Measurements from ENCODE around the gene CPLANE1. TPM values are rescaled to one million over a fixed set of nuclear protein-coding genes. Genes with fewer than 3 reads are reported as not detected.

Gene CPLANE1
- total and polyA plus RNA-seq, 10 of the 15 experiments (the other 5 are each of a cell fraction or from before 2014, with no cell fraction given): 1.7 to 14.8 (median 6.7) TPM

DNA sequence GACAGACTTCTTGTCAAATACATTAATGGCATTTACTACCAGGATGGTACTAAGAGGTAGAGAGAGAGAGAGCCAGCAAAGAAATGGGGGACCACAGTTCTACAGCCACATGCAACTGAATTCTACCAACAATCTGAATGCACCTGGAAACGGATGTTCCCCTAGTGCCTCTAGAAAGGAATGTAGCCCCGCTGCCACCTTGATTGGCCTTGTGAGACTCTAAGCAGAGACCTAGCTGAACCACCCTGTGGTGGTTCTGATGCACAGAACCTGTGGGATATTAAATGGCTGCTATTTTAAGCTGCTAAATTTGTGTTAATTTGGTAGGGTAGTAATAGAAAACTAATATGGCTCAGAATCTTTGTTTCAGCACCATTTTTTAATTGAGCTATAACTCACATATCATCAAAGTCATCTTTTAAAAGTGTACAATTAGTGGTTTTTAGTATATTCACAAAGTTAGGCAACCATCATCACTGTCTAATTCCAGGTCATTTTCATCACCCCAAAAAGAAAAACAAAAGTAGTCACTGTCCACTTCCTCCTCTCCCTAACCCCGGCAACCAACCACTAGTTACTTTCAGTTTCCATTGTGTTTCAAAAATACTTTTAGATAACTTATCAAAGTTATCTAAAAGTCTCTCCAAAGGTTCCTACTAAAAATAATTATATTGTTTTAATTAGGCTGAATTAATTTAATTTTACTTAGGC, 51.7 kb downstream of the CPLANE1 start:
- Histone ChIP-seq H4K20me1 (ENCODE audit: control insufficient read depth, insufficient read depth) (no peaks in the 10 kb centered on the region), H3K4me3 (0 out of 2 replicates have a peak overlapping the region, but pooled peaks have one; percentile 3), H2AFZ (ENCODE audit: control insufficient read depth, low read depth, low read length) (peak overlapping the region; percentile 84), H3K79me2 (ENCODE audit: control insufficient read depth, insufficient read depth, low read length) (no peaks in the 10 kb centered on the region), H3K4me2 (ENCODE audit: control insufficient read depth, insufficient read depth) (peak overlapping the region; percentile 53), H3K9me3 (replicated peaks; ENCODE audit: control insufficient read depth, insufficient read depth, low read length) (no peaks in the 10 kb centered on the region), H3K27ac (ENCODE audit: control insufficient read depth, insufficient read depth) (peak overlapping the region; percentile 85), H3K27me3 (replicated peaks in 1 of 2; ENCODE audit: control insufficient read depth in 2 of 2, insufficient read depth in 2 of 2, low read length in 1 of 2) (no peaks in the 10 kb centered on the region), H3K4me1 (ENCODE audit: control insufficient read depth, insufficient read depth, low read length) (peaks cover 13% of the 10 kb centered on the region), H3K36me3 (ENCODE audit: control insufficient read depth in 2 of 2, insufficient read depth in 2 of 2, low read length in 1 of 2) (no peaks in the 10 kb centered on the region), H3K9ac (ENCODE audit: control insufficient read depth, insufficient read depth, low read length) (peak overlapping the region; percentile 14; the same call in 1 of the 2 replicates)
- in situ Hi-C loops (cut with MboI) (no loop called here), intact Hi-C loops (cut with micrococcal nuclease; ENCODE audit: unreplicated experiment) (no loop called here)
- no TSS peak for BruUV-seq (replicated peaks)
- FAIRE-seq (peak; percentile 94), ATAC-seq (peak; percentile 93), DNase-seq (ENCODE audit: low read depth, low spot score) (no peak)
- WGBS (ENCODE audit: insufficient coverage, insufficient replicate concordance, low lambda C conversion rate, missing lambda C conversion rate): 67% methylated on average over 3 of the region's 3 CpGs
- ChIA-PET SMC1A (ENCODE audit: uncharacterized antibody, unreplicated experiment) (interaction anchor here (1.1 to 3.0 kb wide), 5 partner anchors 13 to 174 kb away, joined by 3 to 20 read pairs (median 4); partner anchors contain the start of gene NUP155), POLR2A (interaction anchor here (1.5 kb wide), 1 partner anchor 13 kb away, joined by 5 read pairs; no protein-coding TSS in a partner anchor), RAD21 (ENCODE audit: unreplicated experiment) (interaction anchor here (0.5 to 2.2 kb wide), 6 partner anchors 13 to 86 kb away, joined by 3 to 7 read pairs (median 4); no protein-coding TSS in a partner anchor), CTCF (interaction anchor here (0.6 to 1.9 kb wide), 2 partner anchors 13 to 53 kb away, joined by 3 to 8 read pairs; no protein-coding TSS in a partner anchor)
- TF ChIP-seq, protein P1, sequence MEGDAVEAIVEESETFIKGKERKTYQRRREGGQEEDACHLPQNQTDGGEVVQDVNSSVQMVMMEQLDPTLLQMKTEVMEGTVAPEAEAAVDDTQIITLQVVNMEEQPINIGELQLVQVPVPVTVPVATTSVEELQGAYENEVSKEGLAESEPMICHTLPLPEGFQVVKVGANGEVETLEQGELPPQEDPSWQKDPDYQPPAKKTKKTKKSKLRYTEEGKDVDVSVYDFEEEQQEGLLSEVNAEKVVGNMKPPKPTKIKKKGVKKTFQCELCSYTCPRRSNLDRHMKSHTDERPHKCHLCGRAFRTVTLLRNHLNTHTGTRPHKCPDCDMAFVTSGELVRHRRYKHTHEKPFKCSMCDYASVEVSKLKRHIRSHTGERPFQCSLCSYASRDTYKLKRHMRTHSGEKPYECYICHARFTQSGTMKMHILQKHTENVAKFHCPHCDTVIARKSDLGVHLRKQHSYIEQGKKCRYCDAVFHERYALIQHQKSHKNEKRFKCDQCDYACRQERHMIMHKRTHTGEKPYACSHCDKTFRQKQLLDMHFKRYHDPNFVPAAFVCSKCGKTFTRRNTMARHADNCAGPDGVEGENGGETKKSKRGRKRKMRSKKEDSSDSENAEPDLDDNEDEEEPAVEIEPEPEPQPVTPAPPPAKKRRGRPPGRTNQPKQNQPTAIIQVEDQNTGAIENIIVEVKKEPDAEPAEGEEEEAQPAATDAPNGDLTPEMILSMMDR (IDR thresholded peaks at IDR 0.05 in 2 of 3, conservative IDR thresholded peaks at IDR 0.05 in 1 of 3; ENCODE audit: control insufficient read depth in 2 of 3, extremely low read depth in 1 of 3, insufficient read depth in 1 of 3, low read depth in 3 of 3, low read length in 3 of 3): no peak
- TF ChIP-seq FOXM1 (IDR thresholded peaks at IDR 0.05; ENCODE audit: low read depth, low read length) (0 out of 2 replicates have a peak, but pooled peaks have one; percentile 25), FOXK2 (IDR thresholded peaks at IDR 0.05) (no peak), SIN3A (IDR thresholded peaks at IDR 0.05; ENCODE audit: low read depth, low read length) (no peak), CHD1 (IDR thresholded peaks at IDR 0.05; ENCODE audit: low read depth, low read length) (no peak), MTA2 (IDR thresholded peaks at IDR 0.05; ENCODE audit: low read depth) (peak; percentile 70), YY1 (IDR thresholded peaks at IDR 0.05; ENCODE audit: low read depth, low read length) (no peak)
- TF ChIP-seq, protein P2, sequence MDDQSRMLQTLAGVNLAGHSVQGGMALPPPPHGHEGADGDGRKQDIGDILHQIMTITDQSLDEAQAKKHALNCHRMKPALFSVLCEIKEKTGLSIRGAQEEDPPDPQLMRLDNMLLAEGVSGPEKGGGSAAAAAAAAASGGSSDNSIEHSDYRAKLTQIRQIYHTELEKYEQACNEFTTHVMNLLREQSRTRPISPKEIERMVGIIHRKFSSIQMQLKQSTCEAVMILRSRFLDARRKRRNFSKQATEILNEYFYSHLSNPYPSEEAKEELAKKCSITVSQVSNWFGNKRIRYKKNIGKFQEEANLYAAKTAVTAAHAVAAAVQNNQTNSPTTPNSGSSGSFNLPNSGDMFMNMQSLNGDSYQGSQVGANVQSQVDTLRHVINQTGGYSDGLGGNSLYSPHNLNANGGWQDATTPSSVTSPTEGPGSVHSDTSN (IDR thresholded peaks at IDR 0.05; ENCODE audit: insufficient replicate concordance, low read depth, low read length): no peak
- TF ChIP-seq, protein P3, sequence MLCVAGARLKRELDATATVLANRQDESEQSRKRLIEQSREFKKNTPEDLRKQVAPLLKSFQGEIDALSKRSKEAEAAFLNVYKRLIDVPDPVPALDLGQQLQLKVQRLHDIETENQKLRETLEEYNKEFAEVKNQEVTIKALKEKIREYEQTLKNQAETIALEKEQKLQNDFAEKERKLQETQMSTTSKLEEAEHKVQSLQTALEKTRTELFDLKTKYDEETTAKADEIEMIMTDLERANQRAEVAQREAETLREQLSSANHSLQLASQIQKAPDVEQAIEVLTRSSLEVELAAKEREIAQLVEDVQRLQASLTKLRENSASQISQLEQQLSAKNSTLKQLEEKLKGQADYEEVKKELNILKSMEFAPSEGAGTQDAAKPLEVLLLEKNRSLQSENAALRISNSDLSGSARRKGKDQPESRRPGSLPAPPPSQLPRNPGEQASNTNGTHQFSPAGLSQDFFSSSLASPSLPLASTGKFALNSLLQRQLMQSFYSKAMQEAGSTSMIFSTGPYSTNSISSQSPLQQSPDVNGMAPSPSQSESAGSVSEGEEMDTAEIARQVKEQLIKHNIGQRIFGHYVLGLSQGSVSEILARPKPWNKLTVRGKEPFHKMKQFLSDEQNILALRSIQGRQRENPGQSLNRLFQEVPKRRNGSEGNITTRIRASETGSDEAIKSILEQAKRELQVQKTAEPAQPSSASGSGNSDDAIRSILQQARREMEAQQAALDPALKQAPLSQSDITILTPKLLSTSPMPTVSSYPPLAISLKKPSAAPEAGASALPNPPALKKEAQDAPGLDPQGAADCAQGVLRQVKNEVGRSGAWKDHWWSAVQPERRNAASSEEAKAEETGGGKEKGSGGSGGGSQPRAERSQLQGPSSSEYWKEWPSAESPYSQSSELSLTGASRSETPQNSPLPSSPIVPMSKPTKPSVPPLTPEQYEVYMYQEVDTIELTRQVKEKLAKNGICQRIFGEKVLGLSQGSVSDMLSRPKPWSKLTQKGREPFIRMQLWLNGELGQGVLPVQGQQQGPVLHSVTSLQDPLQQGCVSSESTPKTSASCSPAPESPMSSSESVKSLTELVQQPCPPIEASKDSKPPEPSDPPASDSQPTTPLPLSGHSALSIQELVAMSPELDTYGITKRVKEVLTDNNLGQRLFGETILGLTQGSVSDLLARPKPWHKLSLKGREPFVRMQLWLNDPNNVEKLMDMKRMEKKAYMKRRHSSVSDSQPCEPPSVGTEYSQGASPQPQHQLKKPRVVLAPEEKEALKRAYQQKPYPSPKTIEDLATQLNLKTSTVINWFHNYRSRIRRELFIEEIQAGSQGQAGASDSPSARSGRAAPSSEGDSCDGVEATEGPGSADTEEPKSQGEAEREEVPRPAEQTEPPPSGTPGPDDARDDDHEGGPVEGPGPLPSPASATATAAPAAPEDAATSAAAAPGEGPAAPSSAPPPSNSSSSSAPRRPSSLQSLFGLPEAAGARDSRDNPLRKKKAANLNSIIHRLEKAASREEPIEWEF (IDR thresholded peaks at IDR 0.05; ENCODE audit: insufficient replicate concordance, low read depth, low read length): no peak
- TF ChIP-seq, protein P4, sequence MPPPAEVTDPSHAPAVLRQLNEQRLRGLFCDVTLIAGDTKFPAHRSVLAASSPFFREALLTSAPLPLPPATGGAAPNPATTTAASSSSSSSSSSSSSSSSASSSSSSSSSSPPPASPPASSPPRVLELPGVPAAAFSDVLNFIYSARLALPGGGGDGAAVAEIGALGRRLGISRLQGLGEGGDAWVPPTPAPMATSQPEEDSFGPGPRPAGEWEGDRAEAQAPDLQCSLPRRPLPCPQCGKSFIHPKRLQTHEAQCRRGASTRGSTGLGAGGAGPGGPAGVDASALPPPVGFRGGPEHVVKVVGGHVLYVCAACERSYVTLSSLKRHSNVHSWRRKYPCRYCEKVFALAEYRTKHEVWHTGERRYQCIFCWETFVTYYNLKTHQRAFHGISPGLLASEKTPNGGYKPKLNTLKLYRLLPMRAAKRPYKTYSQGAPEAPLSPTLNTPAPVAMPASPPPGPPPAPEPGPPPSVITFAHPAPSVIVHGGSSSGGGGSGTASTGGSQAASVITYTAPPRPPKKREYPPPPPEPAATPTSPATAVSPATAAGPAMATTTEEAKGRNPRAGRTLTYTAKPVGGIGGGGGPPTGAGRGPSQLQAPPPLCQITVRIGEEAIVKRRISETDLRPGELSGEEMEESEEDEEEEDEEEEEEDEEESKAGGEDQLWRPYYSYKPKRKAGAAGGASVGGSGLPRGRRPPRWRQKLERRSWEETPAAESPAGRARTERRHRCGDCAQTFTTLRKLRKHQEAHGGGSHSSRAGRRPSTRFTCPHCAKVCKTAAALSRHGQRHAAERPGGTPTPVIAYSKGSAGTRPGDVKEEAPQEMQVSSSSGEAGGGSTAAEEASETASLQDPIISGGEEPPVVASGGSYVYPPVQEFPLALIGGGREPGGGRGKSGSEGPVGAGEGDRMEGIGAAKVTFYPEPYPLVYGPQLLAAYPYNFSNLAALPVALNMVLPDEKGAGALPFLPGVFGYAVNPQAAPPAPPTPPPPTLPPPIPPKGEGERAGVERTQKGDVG (CRISPR knock-in tag; IDR thresholded peaks at IDR 0.05): no peak
